ENCODE results near the gene ZGPAT. TPM values are rescaled to one million over a fixed set of nuclear protein-coding genes. Genes with fewer than 3 reads are reported as not detected.
A peak's percentile ranks its signal among the peaks of the same experiment; 100 is the strongest.

Gene ZGPAT
- total RNA-seq, 1 donor from 2014 or later: 23.8 TPM

DNA sequence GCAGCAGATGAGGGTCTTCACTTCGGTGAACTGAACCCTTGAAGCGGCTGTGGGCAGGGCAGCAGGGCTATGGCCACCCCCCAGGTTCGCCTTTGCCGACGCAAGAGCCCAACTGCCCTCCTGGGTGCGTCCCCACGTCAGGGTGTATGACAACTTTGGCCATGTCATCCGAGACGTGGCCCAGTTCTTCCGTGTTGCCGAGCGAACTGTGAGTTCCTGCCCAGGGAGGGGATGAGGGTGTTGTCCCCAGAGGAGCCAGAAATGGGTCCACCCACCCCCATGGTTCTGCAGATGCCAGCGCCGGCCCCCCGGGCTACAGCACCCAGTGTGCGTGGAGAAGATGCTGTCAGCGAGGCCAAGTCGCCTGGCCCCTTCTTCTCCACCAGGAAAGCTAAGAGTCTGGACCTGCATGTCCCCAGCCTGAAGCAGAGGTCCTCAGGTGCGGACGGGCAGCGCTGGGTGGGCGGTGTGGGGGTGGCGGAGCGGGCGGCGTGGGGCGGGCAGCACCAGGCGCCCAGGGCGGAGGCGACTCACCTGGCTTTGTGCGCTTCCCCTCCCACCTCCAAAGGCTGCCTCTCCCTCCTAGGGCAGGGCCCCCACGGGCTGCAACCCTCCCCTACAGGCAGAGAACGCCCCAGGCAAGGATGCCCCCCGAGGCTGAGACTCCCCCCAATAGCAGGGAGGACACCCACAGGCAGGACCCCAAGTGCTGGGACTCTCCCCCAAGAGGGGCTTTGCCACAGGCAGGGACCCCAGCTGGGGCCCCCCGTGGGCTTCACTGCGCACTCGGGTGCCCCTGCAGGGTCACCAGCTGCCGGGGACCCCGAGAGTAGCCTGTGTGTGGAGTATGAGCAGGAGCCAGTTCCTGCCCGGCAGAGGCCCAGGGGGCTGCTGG is 17.6 kb upstream of the ZGPAT start:
- intact Hi-C loops (cut with DNase I): no loop called here
- DNase-seq (ENCODE audit: low spot score) (peak; percentile 63), ATAC-seq (no peak)

DNA sequence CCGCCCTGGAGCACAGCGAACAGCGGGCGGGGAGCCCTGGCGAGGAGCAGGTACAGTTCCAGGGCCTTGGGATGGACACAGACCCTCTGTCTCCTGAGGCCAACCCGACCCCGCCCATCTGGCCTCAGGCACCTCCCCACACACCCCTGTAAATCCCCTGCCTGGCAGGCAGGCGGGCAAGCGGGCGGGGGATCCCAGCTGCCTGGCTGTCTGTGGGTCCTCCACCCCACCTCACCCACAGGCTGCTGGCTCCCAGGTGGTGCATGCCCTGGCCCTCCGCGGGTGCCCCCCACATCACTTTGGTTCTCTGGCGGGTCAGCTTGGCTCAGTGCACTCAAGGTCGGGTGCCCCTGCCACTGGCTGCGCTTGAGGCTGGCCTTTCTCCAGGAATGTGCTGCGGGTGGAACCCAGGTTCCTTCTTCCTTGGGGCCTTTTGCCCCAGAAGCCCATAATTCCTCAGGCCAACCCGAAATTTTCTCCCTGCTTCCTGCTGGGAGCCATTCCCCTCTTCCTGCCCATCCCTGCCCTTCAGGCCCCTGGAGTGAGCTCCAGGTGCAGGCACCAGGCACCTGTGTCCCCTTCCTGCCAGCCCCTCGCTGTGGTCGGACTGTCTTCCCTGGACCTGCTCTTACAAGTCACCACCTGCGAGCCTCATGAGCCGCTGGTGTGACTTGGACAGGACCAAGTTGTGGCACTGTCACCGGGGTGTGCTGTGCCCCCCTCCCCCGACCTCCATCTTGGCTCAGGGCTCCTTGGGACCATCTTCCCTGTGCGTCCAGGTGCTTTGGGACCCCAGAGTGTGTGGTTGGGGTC is 16.7 kb upstream of the ZGPAT start:
- DNase-seq (ENCODE audit: low spot score) (no peak), ATAC-seq (no peak)
- intact Hi-C loops (cut with DNase I): no loop called here

- intact Hi-C loops (cut with DNase I): no loop called here
- DNase-seq (ENCODE audit: low spot score) (peak; percentile 60), ATAC-seq (no peak)
These were observed 16.0 kb upstream of the ZGPAT start for GRCh38 chr20:63691711-63692435.

DNA sequence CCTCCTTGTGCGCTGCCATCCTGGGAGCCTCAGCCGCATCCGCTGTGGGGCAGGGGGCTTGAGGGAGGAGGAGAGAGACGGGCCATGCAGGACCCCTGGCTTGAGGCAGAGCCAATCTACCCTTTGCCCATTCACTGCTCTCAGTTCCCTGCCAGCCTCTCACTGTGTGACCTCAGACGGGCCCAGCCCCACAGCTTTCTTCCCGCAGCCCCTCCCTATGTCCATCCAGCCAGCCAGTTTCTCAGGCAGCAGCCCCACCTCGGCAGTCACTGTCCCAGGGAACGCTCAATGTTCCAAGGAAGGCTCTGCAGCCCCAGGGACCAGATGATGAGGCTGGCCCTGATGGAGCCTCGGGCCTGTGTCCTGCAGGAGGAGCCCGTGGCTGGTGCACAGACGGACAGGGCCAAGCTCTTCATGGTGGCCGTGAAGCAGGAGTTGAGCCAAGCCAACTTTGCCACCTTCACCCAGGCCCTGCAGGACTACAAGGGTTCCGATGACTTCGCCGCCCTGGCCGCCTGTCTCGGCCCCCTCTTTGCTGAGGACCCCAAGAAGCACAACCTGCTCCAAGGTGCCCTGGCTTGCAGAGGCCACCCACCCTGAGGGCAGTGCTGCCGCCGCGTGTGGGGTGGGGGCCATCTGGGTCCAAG is 15.3 kb upstream of the ZGPAT start:
- intact Hi-C loops (cut with DNase I): no loop called here
- peak; percentile 64 for DNase-seq (ENCODE audit: low spot score)
- ATAC-seq: peak; percentile 18

GRCh38 chr20:63693083-63693732 is 14.6 kb upstream of the ZGPAT start:
- no peak for ATAC-seq
- intact Hi-C loops (cut with DNase I): no loop called here
- DNase-seq (ENCODE audit: low spot score): peak; percentile 57

DNA sequence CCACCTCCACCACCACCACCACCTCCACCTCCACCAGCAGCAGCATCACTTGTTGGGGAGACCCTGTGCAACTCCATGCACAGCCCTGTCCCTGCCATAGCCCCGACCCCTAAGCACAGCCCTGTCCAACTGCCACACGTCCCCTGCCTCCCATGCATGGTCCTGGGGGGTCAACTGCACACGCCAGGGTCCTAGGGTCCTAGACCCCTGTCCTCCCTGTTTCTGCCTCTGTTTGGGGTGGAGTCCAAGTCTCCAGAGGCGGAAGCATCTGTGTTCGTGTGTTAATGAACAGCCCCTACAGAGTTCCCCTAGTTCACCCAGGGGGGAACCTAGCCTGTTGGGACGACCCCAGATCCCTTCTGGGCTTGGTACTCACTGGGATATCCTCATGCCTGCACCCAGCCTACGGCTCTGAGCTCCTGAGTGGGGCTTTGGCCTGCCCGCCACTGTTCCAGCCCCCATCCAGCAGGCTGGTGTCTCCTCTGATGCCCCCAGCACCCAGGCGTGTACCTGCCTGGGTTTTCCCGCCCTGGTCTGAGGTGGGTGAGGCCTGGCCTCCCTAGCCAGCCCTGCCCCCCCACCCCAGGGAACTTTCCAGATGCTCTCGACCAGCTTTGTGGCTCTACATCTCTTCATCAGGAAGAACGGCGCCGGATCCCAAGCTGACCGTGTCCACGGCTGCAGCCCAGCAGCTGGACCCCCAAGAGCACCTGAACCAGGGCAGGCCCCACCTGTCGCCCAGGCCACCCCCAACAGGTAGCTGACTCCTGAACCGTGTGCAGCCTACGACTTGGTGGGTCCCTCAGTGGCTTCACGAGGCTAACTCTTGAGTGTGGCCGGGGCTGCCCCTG is 13.9 kb upstream of the ZGPAT start:
- DNase-seq (ENCODE audit: low spot score): peak; percentile 51
- intact Hi-C loops (cut with DNase I): no loop called here
- no peak for ATAC-seq

GRCh38 chr20:63694584-63695423 is 13.0 kb upstream of the ZGPAT start:
- intact Hi-C loops (cut with DNase I): no loop called here
- ATAC-seq (no peak), DNase-seq (ENCODE audit: low spot score) (peak; percentile 61)

- intact Hi-C loops (cut with DNase I): no loop called here
- DNase-seq (ENCODE audit: low spot score): peak; percentile 59
- ATAC-seq: no peak
These were observed 12.2 kb upstream of the ZGPAT start for GRCh38 chr20:63695424-63696305.

- ATAC-seq (no peak), DNase-seq (ENCODE audit: low spot score) (peak; percentile 59)
These were observed 11.6 kb upstream of the ZGPAT start for GRCh38 chr20:63696306-63696627.

DNA sequence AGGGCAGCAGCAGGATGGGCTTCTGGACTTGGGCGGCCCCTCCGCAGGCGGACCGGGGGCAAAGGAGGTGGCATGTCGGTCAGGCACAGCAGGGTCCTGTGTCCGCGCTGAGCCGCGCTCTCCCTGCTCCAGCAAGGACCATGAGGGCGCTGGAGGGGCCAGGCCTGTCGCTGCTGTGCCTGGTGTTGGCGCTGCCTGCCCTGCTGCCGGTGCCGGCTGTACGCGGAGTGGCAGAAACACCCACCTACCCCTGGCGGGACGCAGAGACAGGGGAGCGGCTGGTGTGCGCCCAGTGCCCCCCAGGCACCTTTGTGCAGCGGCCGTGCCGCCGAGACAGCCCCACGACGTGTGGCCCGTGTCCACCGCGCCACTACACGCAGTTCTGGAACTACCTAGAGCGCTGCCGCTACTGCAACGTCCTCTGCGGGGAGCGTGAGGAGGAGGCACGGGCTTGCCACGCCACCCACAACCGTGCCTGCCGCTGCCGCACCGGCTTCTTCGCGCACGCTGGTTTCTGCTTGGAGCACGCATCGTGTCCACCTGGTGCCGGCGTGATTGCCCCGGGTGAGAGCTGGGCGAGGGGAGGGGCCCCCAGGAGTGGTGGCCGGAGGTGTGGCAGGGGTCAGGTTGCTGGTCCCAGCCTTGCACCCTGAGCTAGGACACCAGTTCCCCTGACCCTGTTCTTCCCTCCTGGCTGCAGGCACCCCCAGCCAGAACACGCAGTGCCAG is 11.0 kb upstream of the ZGPAT start, which contains the start of gene TNFRSF6B:
Gene TNFRSF6B, plus strand, starts transcription at position 25 of the 729 bp plus-strand sequence. Its CDS starts 116 bp downstream, at position 141.
- DNase-seq (ENCODE audit: low spot score) (peak; percentile 58), ATAC-seq (no peak)
- intact Hi-C loops (cut with DNase I): no loop called here

More at GRCh38 chr20:63696306-63696627, 11.6 kb upstream of the ZGPAT start:
- intact Hi-C loops (cut with DNase I): no loop called here

DNA sequence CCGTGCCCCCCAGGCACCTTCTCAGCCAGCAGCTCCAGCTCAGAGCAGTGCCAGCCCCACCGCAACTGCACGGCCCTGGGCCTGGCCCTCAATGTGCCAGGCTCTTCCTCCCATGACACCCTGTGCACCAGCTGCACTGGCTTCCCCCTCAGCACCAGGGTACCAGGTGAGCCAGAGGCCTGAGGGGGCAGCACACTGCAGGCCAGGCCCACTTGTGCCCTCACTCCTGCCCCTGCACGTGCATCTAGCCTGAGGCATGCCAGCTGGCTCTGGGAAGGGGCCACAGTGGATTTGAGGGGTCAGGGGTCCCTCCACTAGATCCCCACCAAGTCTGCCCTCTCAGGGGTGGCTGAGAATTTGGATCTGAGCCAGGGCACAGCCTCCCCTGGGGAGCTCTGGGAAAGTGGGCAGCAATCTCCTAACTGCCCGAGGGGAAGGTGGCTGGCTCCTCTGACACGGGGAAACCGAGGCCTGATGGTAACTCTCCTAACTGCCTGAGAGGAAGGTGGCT is 10.4 kb upstream of the ZGPAT start:
- ATAC-seq (no peak), DNase-seq (ENCODE audit: low spot score) (peak; percentile 60)
- intact Hi-C loops (cut with DNase I): no loop called here

GRCh38 chr20:63697868-63698545 is 9.8 kb upstream of the ZGPAT start:
- ATAC-seq: no peak
- peak; percentile 60 for DNase-seq (ENCODE audit: low spot score)
- intact Hi-C loops (cut with DNase I): no loop called here

GRCh38 chr20:63698739-63699465 is 8.9 kb upstream of the ZGPAT start:
- DNase-seq (ENCODE audit: low spot score) (peak; percentile 77), ATAC-seq (peak; percentile 43)
- intact Hi-C loops (cut with DNase I): no loop called here
